Stimulated activated CD8-positive, alpha-beta memory T cell treated with anti-CD3 and anti-CD28 coated beads, Interleukin-7, amount 100 ng/mL, for 1 hour (primary cell): ENCODE results near the gene KRTAP10-12.
"Not testable (repeated sequence)": the region's sequence is repeated elsewhere in the genome, so short reads cannot be mapped to it uniquely, and the experiment has no call there.

Source experiments
- DNase-seq, 2 donors: peaks; one replicate each; pipeline ENCODE4 v3.0.0-alpha.2; 2020; ENCODE audit warnings: low read depth in 2 of 2

KRTAP10-12 gene

GRCh38 chr21:44697172-44697810, at the start of gene KRTAP10-12:
Gene KRTAP10-12, plus strand, starts transcription at chr21:44697172. Its CDS starts 30 bp downstream, at chr21:44697202.
- not testable (repeated sequence) for DNase-seq

- DNase-seq: no peak
These were observed 49.8 kb upstream of the KRTAP10-12 start for GRCh38 chr21:44647222-44647552.

GRCh38 chr21:44648557-44649311, 48.2 kb upstream of the KRTAP10-12 start:
- DNase-seq: no peak

- DNase-seq: no peak
These were observed 47.4 kb upstream of the KRTAP10-12 start for GRCh38 chr21:44649521-44650100.

GRCh38 chr21:44650265-44650972, 46.6 kb upstream of the KRTAP10-12 start:
- no peak for DNase-seq

- no peak for DNase-seq
These were observed 45.8 kb upstream of the KRTAP10-12 start for GRCh38 chr21:44650973-44651675.

GRCh38 chr21:44653123-44653522, 43.8 kb upstream of the KRTAP10-12 start:
- DNase-seq: no peak

- DNase-seq: peak in 1 of 2 donors; percentile 10
These were observed 43.1 kb upstream of the KRTAP10-12 start for GRCh38 chr21:44653656-44654575.

GRCh38 chr21:44654576-44655175, 42.3 kb upstream of the KRTAP10-12 start, which contains the start of gene KRTAP12-4:
Gene KRTAP12-4, minus strand, starts transcription at chr21:44654659. Its CDS starts 45 bp downstream, at chr21:44654614.
- no peak for DNase-seq

- DNase-seq: no peak
These were observed 40.1 kb upstream of the KRTAP10-12 start for GRCh38 chr21:44656868-44657267.

GRCh38 chr21:44657635-44658540, 39.1 kb upstream of the KRTAP10-12 start, which contains the start of gene KRTAP12-3:
Gene KRTAP12-3, plus strand, starts transcription at chr21:44657932. Its CDS starts 48 bp downstream, at chr21:44657980.
- DNase-seq: peak in 1 of 2 donors; percentile 8

GRCh38 chr21:44658541-44658910, 38.4 kb upstream of the KRTAP10-12 start:
- no peak for DNase-seq

GRCh38 chr21:44658913-44659595, 37.9 kb upstream of the KRTAP10-12 start:
- DNase-seq: no peak

- not testable (repeated sequence) for DNase-seq
These were observed 35.4 kb upstream of the KRTAP10-12 start for GRCh38 chr21:44661567-44661966.

- DNase-seq: no peak
These were observed 32.3 kb upstream of the KRTAP10-12 start for GRCh38 chr21:44664691-44665090.

GRCh38 chr21:44666401-44667320, 30.3 kb upstream of the KRTAP10-12 start, which contains the start of gene KRTAP12-2:
Gene KRTAP12-2, minus strand, starts transcription at chr21:44666927. Its CDS starts 41 bp downstream, at chr21:44666886.
- no peak for DNase-seq

GRCh38 chr21:44667612-44668011, 29.4 kb upstream of the KRTAP10-12 start:
- DNase-seq: no peak
